ENCODE measurements around the gene GUK1.

- TF ChIP-seq CTCF (IDR thresholded peaks at IDR 0.05) (no peak), POLR2A (IDR thresholded peaks at IDR 0.05) (no peak)
These were observed 33.4 kb upstream of the GUK1 start for GRCh38 chr1:228106800-228107054.
